ENCODE data around the gene CINP. TPM values are rescaled to one million over a fixed set of nuclear protein-coding genes. Genes with fewer than 3 reads are reported as not detected.

The CINP gene
- total RNA-seq, 2 experiments from 2014 or later, result 45.3 to 46.2 TPM

GRCh38 chr14:102375119-102375518 is 12.4 kb upstream of the CINP start:
- H3K36me3 Mint-ChIP-seq (ENCODE audit: low read depth), result peaks cover 3% of the 10 kb centered on the region

DNA sequence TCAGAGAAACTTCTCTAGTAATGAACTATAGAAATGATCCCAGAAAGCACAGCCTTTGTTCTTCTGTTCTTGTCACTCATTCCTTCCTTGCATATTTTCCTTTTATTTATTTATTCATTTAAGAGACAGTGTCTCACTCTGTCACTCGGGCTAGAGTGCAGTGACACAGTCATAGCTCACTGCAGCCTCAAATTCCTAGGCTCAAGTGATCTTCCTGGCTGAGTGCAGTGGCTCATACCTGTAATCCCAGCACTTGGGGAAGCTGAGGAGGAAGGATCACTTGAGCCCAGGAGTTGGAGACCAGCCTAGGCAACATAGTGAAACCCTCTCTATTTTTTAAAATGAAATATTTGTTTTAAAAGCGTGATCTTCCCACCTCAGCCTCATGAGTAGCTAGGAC is 11.6 kb upstream of the CINP start:
- Mint-ChIP-seq H3K27ac (no peak overlapping the region), H3K27me3 (ENCODE audit: low read depth) (no peaks in the 10 kb centered on the region), H3K4me1 (ENCODE audit: low read depth) (peaks cover 30% of the 10 kb centered on the region), H3K9me3 (no peaks in the 10 kb centered on the region), H3K36me3 (ENCODE audit: low read depth) (peaks cover 3% of the 10 kb centered on the region), H3K4me3 (no peak overlapping the region)
- DNase-seq, result no peak
- intact Hi-C loops (cut with micrococcal nuclease), result no loop called here
- CTCF ChIA-PET, result no interaction called here

More at GRCh38 chr14:102375119-102375518, 12.4 kb upstream of the CINP start:
- no peaks in the 10 kb centered on the region for H3K27me3 Mint-ChIP-seq (ENCODE audit: low read depth)
- peak overlapping the region; percentile 6 for H3K27ac Mint-ChIP-seq
- H3K4me1 Mint-ChIP-seq (ENCODE audit: low read depth), result peaks cover 30% of the 10 kb centered on the region
- CTCF ChIA-PET, result interaction anchor here (0.7 to 1.4 kb wide), 5 partner anchors 9 to 1013 kb away, joined by 3 to 6 read pairs (median 3); no protein-coding TSS in a partner anchor
- H3K4me3 Mint-ChIP-seq, result no peak overlapping the region
- DNase-seq, result peak; percentile 31
- H3K9me3 Mint-ChIP-seq, result no peaks in the 10 kb centered on the region
- intact Hi-C loops (cut with micrococcal nuclease), result no loop called here

DNA sequence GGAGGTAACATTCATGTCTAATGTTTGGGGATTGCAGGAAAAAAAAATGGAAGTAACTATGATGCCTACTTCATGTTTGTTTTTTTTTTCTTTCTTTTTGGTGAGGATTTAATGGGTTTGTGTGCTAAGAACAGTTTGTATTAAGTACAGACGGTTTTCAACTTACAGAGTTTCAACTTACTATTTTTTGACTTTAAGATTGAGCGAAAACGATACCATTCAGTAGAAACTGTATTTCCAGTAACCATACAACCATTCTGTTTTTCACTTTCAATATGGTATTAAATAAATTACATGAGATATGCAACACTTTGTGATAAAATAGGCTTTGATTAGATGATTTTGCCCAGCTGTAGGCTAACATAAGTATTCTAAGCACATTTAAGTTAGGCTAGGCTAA is 10.4 kb upstream of the CINP start:
- Mint-ChIP-seq H3K4me3 (no peak overlapping the region), H3K27ac (no peak overlapping the region), H3K27me3 (ENCODE audit: low read depth) (no peaks in the 10 kb centered on the region), H3K4me1 (ENCODE audit: low read depth) (peaks cover 36% of the 10 kb centered on the region), H3K36me3 (ENCODE audit: low read depth) (peaks cover 3% of the 10 kb centered on the region), H3K9me3 (no peaks in the 10 kb centered on the region)
- CTCF ChIA-PET, result no interaction called here
- intact Hi-C loops (cut with micrococcal nuclease), result no loop called here
- no peak for DNase-seq

- Mint-ChIP-seq H3K27me3 (ENCODE audit: low read depth) (no peaks in the 10 kb centered on the region), H3K4me3 (no peak overlapping the region), H3K27ac (no peak overlapping the region), H3K9me3 (no peaks in the 10 kb centered on the region), H3K4me1 (ENCODE audit: low read depth) (peaks cover 48% of the 10 kb centered on the region), H3K36me3 (ENCODE audit: low read depth) (peaks cover 3% of the 10 kb centered on the region)
- no peak for DNase-seq
- intact Hi-C loops (cut with micrococcal nuclease), result no loop called here
- CTCF ChIA-PET, result no interaction called here
Observed at GRCh38 chr14:102371361-102371760, 8.7 kb upstream of the CINP start.

DNA sequence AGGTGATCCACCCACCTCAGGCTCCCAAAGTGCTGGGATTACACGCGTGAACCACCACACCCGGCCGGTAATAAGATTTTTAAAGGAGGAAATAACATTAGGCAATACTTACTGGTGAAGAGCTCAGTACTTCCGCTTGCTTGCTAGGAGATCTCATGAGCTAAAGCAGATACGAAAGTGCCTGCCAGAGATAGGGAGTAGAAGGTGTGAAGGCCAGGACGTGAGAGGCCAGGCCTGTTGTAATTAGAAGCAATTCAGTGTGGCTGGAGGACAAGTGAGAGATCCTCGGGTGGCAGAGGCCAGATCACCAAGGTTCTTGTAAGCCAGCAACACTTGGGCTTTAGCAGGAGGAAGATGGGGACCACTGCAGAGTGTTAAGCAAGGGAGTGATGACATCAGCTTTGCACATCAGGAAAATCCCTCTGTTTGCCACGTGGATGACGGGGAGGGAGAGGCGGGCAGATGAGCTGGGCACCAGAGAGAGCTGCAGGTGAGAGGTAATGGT is 7.7 kb upstream of the CINP start:
- peaks cover 44% of the 10 kb centered on the region for H3K4me1 Mint-ChIP-seq (ENCODE audit: low read depth)
- no peaks in the 10 kb centered on the region for H3K27me3 Mint-ChIP-seq (ENCODE audit: low read depth)
- H3K4me3 Mint-ChIP-seq, result no peak overlapping the region
- DNase-seq, result no peak
- intact Hi-C loops (cut with micrococcal nuclease), result no loop called here
- no peaks in the 10 kb centered on the region for H3K9me3 Mint-ChIP-seq
- CTCF ChIA-PET, result interaction anchor here (0.7 kb wide), 1 partner anchor 1149 kb away, joined by 3 read pairs; no protein-coding TSS in a partner anchor
- H3K27ac Mint-ChIP-seq, result no peak overlapping the region
- peaks cover 3% of the 10 kb centered on the region for H3K36me3 Mint-ChIP-seq (ENCODE audit: low read depth)

GRCh38 chr14:102363182-102363943 is 673 bp upstream of the CINP start:
- CTCF ChIA-PET, result interaction anchor here (1.7 kb wide), 1 partner anchor 153 kb away, joined by 4 read pairs; no protein-coding TSS in a partner anchor
- Mint-ChIP-seq H3K27ac (peak overlapping the region; percentile 43), H3K4me1 (ENCODE audit: low read depth) (peaks cover 35% of the 10 kb centered on the region), H3K4me3 (no peak overlapping the region), H3K9me3 (no peaks in the 10 kb centered on the region), H3K27me3 (ENCODE audit: low read depth) (no peaks in the 10 kb centered on the region), H3K36me3 (ENCODE audit: low read depth) (peaks cover 6% of the 10 kb centered on the region)
- peak; percentile 50 for DNase-seq
- intact Hi-C loops (cut with micrococcal nuclease), result loop anchor here (2.0 to 5.0 kb wide), 4 partner anchors 145 to 444 kb away; partner anchors contain the start of genes ANKRD9 and WDR20

DNA sequence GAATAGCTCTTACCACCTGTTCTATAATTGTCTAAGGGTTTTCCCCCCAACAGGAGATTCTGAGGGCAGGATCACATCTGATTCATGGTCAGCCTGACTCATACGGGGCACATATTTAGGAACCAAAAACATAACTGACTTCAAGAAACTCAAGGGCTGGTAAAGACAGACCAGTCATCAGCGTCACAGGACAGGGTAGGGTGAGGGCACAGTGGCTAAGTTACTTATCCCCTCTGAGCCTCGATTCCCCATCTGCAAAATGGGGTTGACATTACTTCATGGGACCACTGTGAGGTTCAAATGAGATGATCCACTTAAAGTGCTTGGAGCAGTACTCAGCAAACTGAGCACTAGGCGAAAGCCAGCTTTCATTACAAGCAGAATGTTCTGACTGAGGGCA is 606 bp downstream of the CINP start:
- peak; percentile 79 for DNase-seq
- CTCF ChIA-PET, result interaction anchor here (0.5 to 1.2 kb wide), 4 partner anchors 28 to 74 kb away, joined by 3 to 4 read pairs (median 4); partner anchors contain the start of gene ZNF839
- H3K9me3 Mint-ChIP-seq, result no peaks in the 10 kb centered on the region
- intact Hi-C loops (cut with micrococcal nuclease), result loop anchor here (1.0 to 5.0 kb wide), 7 partner anchors 43 to 445 kb away; partner anchors contain the start of genes ANKRD9, HSP90AA1, RCOR1 and WDR20
- no peaks in the 10 kb centered on the region for H3K27me3 Mint-ChIP-seq (ENCODE audit: low read depth)
- peaks cover 9% of the 10 kb centered on the region for H3K36me3 Mint-ChIP-seq (ENCODE audit: low read depth)
- H3K27ac Mint-ChIP-seq, result peak overlapping the region; percentile 94
- peaks cover 26% of the 10 kb centered on the region for H3K4me1 Mint-ChIP-seq (ENCODE audit: low read depth)
- H3K4me3 Mint-ChIP-seq, result no peak overlapping the region

DNA sequence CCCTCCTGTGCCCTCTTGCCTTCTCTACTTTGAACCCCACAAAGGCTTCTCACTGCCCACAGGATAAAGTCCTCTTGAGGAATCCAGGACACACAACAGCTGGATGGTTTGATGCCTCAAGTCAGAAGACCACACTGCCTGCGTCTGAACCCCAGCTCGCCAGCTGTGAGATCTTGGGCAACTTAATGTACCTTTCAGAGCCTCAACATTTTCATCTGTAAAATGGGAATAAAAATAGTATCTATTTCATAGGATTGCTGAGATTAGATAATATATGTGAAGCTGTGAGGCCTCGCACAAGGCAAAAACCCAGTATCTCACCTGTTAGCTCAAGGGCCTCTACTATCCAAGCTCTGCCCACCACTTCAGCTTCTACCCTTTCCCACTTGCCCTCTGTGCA is 2.3 kb downstream of the CINP start:
- no peaks in the 10 kb centered on the region for H3K27me3 Mint-ChIP-seq (ENCODE audit: low read depth)
- intact Hi-C loops (cut with micrococcal nuclease), result loop anchor here (5.0 kb wide), 2 partner anchors 178 to 447 kb away; no protein-coding TSS in a partner anchor
- H3K4me3 Mint-ChIP-seq, result no peak overlapping the region
- H3K36me3 Mint-ChIP-seq (ENCODE audit: low read depth), result peaks cover 16% of the 10 kb centered on the region
- no peak for DNase-seq
- no peak overlapping the region for H3K27ac Mint-ChIP-seq
- H3K4me1 Mint-ChIP-seq (ENCODE audit: low read depth), result peaks cover 22% of the 10 kb centered on the region
- CTCF ChIA-PET, result interaction anchor here (0.6 to 1.5 kb wide), 2 partner anchors 31 to 156 kb away, joined by 3 read pairs; no protein-coding TSS in a partner anchor
- no peaks in the 10 kb centered on the region for H3K9me3 Mint-ChIP-seq

DNA sequence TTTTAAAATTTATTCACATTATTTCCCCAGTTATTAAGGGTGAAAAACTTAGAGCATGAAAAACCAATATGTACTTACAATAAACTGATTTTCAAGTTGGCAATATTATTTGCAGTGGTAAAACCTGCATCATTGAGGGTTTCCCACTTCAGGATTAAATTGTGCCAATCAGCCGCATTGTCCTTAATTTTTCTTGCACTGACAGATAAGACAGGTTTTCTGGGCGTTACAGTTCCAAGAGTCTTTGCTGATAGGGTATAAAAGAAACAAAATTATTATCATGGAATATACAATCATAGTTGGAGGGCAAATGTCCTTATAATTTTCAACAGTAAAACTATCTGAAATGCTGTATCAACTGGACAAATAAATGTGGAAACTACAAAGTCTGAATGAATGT is 3.3 kb downstream of the CINP start:
- no peaks in the 10 kb centered on the region for H3K27me3 Mint-ChIP-seq (ENCODE audit: low read depth)
- H3K9me3 Mint-ChIP-seq, result no peaks in the 10 kb centered on the region
- no peak overlapping the region for H3K27ac Mint-ChIP-seq
- CTCF ChIA-PET, result interaction anchor here (1.5 kb wide), 1 partner anchor 157 kb away, joined by 3 read pairs; no protein-coding TSS in a partner anchor
- H3K4me1 Mint-ChIP-seq (ENCODE audit: low read depth), result peaks cover 22% of the 10 kb centered on the region
- H3K4me3 Mint-ChIP-seq, result no peak overlapping the region
- intact Hi-C loops (cut with micrococcal nuclease), result no loop called here
- peaks cover 20% of the 10 kb centered on the region for H3K36me3 Mint-ChIP-seq (ENCODE audit: low read depth)
- no peak for DNase-seq

DNA sequence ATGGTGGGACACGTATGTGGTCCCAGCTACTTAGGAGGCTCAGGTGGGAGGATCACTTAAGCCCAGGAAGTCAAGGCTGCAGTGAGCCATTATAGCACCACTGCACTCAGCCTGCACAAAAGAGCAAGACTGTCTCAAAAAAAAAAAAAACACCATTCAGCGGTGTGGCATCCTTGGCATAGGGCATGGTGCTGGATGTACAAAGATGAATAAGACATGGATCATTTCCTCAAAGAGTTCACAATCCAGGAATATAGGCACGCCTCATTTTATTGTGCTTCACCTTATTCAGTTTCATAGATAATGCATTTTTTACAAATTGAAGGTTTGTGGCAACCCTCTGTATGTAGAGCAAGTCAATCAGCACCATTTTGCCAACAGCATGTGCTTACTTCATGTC is 6.4 kb downstream of the CINP start:
- H3K4me3 Mint-ChIP-seq, result no peak overlapping the region
- H3K27ac Mint-ChIP-seq, result no peak overlapping the region
- no peaks in the 10 kb centered on the region for H3K27me3 Mint-ChIP-seq (ENCODE audit: low read depth)
- H3K36me3 Mint-ChIP-seq (ENCODE audit: low read depth), result peaks cover 28% of the 10 kb centered on the region
- H3K9me3 Mint-ChIP-seq, result no peaks in the 10 kb centered on the region
- intact Hi-C loops (cut with micrococcal nuclease), result no loop called here
- CTCF ChIA-PET, result interaction anchor here (0.6 kb wide), 1 partner anchor 398 kb away, joined by 3 read pairs; no protein-coding TSS in a partner anchor
- H3K4me1 Mint-ChIP-seq (ENCODE audit: low read depth), result peaks cover 17% of the 10 kb centered on the region
- no peak for DNase-seq

- Mint-ChIP-seq H3K27me3 (ENCODE audit: low read depth) (no peaks in the 10 kb centered on the region), H3K36me3 (ENCODE audit: low read depth) (peaks cover 33% of the 10 kb centered on the region), H3K9me3 (no peaks in the 10 kb centered on the region), H3K27ac (no peak overlapping the region), H3K4me1 (ENCODE audit: low read depth) (peaks cover 4% of the 10 kb centered on the region), H3K4me3 (no peak overlapping the region)
- intact Hi-C loops (cut with micrococcal nuclease), result no loop called here
- DNase-seq, result no peak
- CTCF ChIA-PET, result no interaction called here
Observed at GRCh38 chr14:102353126-102353619, 9.5 kb downstream of the CINP start.

- H3K27me3 Mint-ChIP-seq (ENCODE audit: low read depth), result no peaks in the 10 kb centered on the region
- CTCF ChIA-PET, result interaction anchor here (1.1 kb wide), 1 partner anchor 322 kb away, joined by 4 read pairs; no protein-coding TSS in a partner anchor
- no peak overlapping the region for H3K27ac Mint-ChIP-seq
- intact Hi-C loops (cut with micrococcal nuclease), result no loop called here
- H3K4me1 Mint-ChIP-seq (ENCODE audit: low read depth), result peaks cover 2% of the 10 kb centered on the region
- H3K36me3 Mint-ChIP-seq (ENCODE audit: low read depth), result peaks cover 36% of the 10 kb centered on the region
- H3K9me3 Mint-ChIP-seq, result no peaks in the 10 kb centered on the region
- no peak overlapping the region for H3K4me3 Mint-ChIP-seq
- no peak for DNase-seq
Observed at GRCh38 chr14:102352213-102352612, 10.5 kb downstream of the CINP start.
